ENCODE data around the gene NFIA.

The NFIA gene

GRCh38 chr1:61089741-61090140 lies 7.4 kb downstream of the NFIA start:
- H2AFZ ChIP-seq (ENCODE audit: low read depth), result no peak overlapping the region
- no peaks in the 10 kb centered on the region for H3K36me3 ChIP-seq (ENCODE audit: insufficient read depth)
- TF ChIP-seq CTCF (conservative IDR thresholded peaks at IDR 0.05; ENCODE audit: low read depth, low read length), result no peak
- H3K79me2 ChIP-seq (ENCODE audit: insufficient read depth, low read depth), result no peaks in the 10 kb centered on the region
- H3K27ac ChIP-seq, result no peak overlapping the region
- no peaks in the 10 kb centered on the region for H3K4me1 ChIP-seq (ENCODE audit: low read depth, poor library complexity, severe bottlenecking)
- H3K4me2 ChIP-seq, result no peak overlapping the region
- no peak overlapping the region for H3K4me3 ChIP-seq (IDR thresholded peaks at IDR 0.05; ENCODE audit: insufficient read depth, low read depth, low read length)
- H3K27me3 ChIP-seq (ENCODE audit: insufficient read depth, low read depth), result no peaks in the 10 kb centered on the region
- no peak overlapping the region for H3K9ac ChIP-seq
- H4K20me1 ChIP-seq (ENCODE audit: insufficient read depth), result no peaks in the 10 kb centered on the region

GRCh38 chr1:61090546-61091202 lies 8.3 kb downstream of the NFIA start:
- Histone ChIP-seq H4K20me1 (ENCODE audit: insufficient read depth) (no peaks in the 10 kb centered on the region), H3K4me3 (IDR thresholded peaks at IDR 0.05; ENCODE audit: insufficient read depth, low read depth, low read length) (no peak overlapping the region), H3K9ac (no peak overlapping the region), H3K27ac (no peak overlapping the region), H3K36me3 (ENCODE audit: insufficient read depth) (no peaks in the 10 kb centered on the region), H3K4me1 (ENCODE audit: low read depth, poor library complexity, severe bottlenecking) (no peaks in the 10 kb centered on the region), H3K27me3 (ENCODE audit: insufficient read depth, low read depth) (no peaks in the 10 kb centered on the region), H3K79me2 (ENCODE audit: insufficient read depth, low read depth) (no peaks in the 10 kb centered on the region), H3K4me2 (no peak overlapping the region), H2AFZ (ENCODE audit: low read depth) (no peak overlapping the region)
- no peak for TF ChIP-seq CTCF (conservative IDR thresholded peaks at IDR 0.05; ENCODE audit: low read depth, low read length)

- Histone ChIP-seq H3K4me3 (IDR thresholded peaks at IDR 0.05; ENCODE audit: insufficient read depth, low read depth, low read length) (no peak overlapping the region), H2AFZ (ENCODE audit: low read depth) (no peak overlapping the region), H3K4me2 (no peak overlapping the region), H3K79me2 (ENCODE audit: insufficient read depth, low read depth) (no peaks in the 10 kb centered on the region), H3K27ac (no peak overlapping the region), H3K36me3 (ENCODE audit: insufficient read depth) (no peaks in the 10 kb centered on the region), H3K9ac (no peak overlapping the region), H3K4me1 (ENCODE audit: low read depth, poor library complexity, severe bottlenecking) (no peaks in the 10 kb centered on the region), H3K27me3 (ENCODE audit: insufficient read depth, low read depth) (no peaks in the 10 kb centered on the region), H4K20me1 (ENCODE audit: insufficient read depth) (no peaks in the 10 kb centered on the region)
- no peak for TF ChIP-seq CTCF (conservative IDR thresholded peaks at IDR 0.05; ENCODE audit: low read depth, low read length)
Observed at GRCh38 chr1:61091455-61091854, 9.1 kb downstream of the NFIA start.

- Histone ChIP-seq H3K36me3 (ENCODE audit: insufficient read depth) (no peaks in the 10 kb centered on the region), H3K4me3 (IDR thresholded peaks at IDR 0.05; ENCODE audit: insufficient read depth, low read depth, low read length) (no peak overlapping the region), H3K4me2 (no peak overlapping the region), H3K27ac (no peak overlapping the region), H3K79me2 (ENCODE audit: insufficient read depth, low read depth) (no peaks in the 10 kb centered on the region), H3K4me1 (ENCODE audit: low read depth, poor library complexity, severe bottlenecking) (no peaks in the 10 kb centered on the region), H3K9ac (no peak overlapping the region), H2AFZ (ENCODE audit: low read depth) (no peak overlapping the region), H4K20me1 (ENCODE audit: insufficient read depth) (no peaks in the 10 kb centered on the region), H3K27me3 (ENCODE audit: insufficient read depth, low read depth) (no peaks in the 10 kb centered on the region)
- TF ChIP-seq CTCF (conservative IDR thresholded peaks at IDR 0.05; ENCODE audit: low read depth, low read length), result no peak
Observed at GRCh38 chr1:61092642-61093041, 10.3 kb downstream of the NFIA start.
